H54 (cell line): ENCODE data around the gene DCTD.
"Not testable (repeated sequence)": the region's sequence is repeated elsewhere in the genome, so short reads cannot be mapped to it uniquely, and the experiment has no call there.

ENCODE experiments used
- DNase-seq: peaks from one replicate; pipeline ENCODE4 v3.0.0; 2011; ENCODE audit warnings: low spot score, mixed read lengths; ENCODE audit not compliant: insufficient read length
- FAIRE-seq: peaks from 3 replicates; lab custom pipeline; 2011; peaks lifted over from hg19 to GRCh38; lab: Jason Lieb, UNC
- POLR2A ChIP-seq: IDR thresholded peaks from 2 replicates; pipeline ENCODE4 v1.6.1; 2011; ENCODE audit warnings: low read depth, mild to moderate bottlenecking, low read length

DCTD gene

DNA sequence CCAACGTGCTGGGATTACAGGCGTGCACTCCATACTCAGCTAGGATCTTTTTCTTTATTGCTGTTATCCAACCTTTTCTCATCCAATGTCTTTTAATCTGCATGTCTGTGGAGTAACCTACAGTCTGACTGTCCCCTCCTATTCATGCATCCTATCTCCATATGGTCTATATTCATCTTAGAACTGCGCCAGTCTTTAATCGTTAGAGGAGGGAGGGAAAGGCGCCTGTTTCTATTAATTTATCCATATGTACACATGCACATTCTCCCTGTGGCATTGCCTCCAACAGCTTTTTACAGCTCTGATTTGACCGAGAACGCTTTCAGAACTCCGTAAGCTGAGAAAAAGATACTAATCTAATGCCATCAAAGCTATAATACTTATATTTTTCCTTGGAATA, 9.8 kb downstream of the DCTD start:
- no peak for TF ChIP-seq POLR2A
- DNase-seq (no peak), FAIRE-seq (no peak)

DNA sequence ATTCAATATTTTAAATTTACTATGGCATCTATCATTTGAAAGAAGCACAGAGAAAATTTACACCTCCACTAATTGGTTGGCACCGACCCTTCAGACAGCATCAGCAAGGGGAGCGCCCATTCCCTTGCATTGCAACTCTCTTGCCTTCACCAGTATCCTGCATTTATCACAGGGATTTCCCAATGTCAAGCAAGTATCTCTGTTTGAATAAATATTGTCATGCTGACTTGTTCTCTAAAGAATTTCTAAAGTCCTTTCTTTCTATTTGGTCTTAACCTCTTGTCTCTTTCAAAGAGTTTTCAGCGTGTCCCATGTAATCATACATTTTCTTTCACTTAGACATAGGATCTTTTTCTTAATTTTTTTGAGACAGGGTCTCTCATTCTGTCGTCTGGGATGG, 10.4 kb downstream of the DCTD start:
- no peak for DNase-seq
- no peak for FAIRE-seq
- TF ChIP-seq POLR2A = no peak

DNA sequence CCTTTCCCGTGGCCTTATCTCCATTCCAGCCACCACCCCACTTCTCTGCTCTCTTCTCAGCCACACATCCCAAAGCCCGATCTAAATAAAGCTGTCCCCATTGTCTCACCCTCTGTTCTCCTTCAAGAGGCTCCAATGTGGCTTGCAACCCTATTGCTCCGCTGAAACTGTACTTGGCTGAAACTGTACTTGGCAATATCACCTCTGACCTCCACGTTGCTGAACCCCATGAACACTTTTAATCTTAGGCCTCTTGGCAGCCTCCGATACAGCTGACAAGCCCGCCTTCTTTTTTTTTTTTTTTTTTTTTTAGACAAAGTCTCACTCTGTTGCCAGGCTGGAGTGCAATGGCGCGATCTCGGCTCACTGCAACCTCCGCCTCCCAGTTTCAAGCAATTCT, 12.1 kb downstream of the DCTD start:
- TF ChIP-seq POLR2A = no peak
- DNase-seq (no peak), FAIRE-seq (no peak)

DNA sequence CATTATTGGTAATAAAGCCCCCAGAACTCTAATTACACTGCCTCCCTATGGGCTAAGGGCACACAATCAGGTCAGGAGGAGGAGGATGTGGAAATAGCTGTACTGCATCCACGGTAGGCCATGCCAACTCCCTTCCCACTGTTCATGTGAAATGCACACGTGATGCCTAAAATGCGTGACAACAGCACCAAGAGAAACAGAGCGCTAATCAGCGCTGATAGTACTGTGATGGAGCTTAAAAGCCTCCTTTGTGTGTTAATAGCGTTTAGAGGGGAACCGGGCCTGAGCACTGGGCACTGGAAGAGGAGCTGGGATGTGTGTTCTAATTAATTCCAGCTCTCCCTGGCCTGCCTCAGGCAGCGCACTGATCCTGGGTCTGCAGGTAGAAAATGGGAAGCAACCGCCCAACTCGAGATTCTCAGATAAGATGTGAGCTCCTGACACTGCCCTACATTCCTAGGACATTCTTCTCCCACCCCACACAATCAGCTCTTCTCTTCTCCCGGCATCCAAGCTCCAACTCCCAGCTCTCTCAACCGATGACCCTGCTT, 12.9 kb downstream of the DCTD start:
- DNase-seq (no peak), FAIRE-seq (no peak)
- no peak for TF ChIP-seq POLR2A

DNA sequence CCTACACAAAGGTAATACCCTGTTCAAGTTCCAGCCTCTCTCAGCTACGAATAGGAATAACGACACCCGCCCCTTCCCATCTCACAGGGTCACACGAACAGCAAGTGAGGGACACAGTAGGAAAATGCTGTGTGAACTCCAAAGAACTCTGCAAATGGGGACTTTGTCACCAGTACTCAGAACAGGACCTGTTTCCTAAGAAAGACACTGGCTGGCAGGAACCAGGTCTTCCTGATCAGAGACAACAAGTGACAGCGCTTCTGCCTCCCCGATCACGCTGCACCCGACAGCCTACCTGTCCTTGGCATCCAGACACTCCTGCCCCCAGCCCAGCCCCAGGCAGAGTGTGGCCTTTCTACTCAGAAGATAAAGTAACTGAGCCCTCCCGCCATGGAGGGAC, 14.2 kb downstream of the DCTD start:
- TF ChIP-seq POLR2A = no peak
- DNase-seq (no peak), FAIRE-seq (no peak)

DNA sequence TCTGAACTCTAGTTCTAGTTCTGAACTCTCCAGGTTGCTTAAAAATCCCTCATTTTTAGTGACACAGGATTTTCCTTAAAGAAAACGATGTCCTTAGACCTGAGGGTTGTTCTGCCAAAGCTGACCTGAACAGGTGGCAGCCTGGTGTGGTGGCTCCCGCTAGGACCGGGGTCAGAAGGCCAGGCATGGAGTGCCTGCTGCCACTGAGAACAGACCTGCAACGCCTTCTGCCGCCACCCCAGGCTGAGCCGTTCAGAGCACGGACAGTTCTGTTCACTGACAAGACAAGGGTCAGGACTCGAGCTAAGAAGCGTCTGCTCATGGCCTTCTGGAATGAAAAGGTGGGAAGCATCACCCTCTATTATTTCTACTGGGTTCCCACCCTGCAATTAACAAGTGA, 15.8 kb downstream of the DCTD start:
- DNase-seq (no peak), FAIRE-seq (no peak)
- TF ChIP-seq POLR2A = no peak

DNA sequence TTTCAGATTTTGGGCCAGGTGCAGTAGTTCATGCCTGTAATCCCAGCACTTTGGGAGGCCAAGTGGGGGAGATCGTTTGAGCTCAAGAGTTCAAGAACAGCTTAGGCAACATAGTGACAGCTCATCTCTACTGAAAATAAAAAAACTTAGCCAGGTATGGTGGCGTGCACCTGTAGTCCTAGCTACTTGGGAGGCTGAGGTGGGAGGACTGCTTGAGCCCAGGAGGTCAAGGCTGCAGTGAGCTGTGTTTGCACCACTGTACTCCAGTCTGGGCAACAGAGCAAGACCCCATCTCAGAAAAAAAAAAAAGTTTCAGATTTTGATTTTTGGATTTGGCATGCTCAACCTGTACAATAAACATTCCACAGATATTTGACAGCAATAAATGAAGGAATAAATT, 17.2 kb downstream of the DCTD start:
- DNase-seq, FAIRE-seq: not testable (repeated sequence)

DNA sequence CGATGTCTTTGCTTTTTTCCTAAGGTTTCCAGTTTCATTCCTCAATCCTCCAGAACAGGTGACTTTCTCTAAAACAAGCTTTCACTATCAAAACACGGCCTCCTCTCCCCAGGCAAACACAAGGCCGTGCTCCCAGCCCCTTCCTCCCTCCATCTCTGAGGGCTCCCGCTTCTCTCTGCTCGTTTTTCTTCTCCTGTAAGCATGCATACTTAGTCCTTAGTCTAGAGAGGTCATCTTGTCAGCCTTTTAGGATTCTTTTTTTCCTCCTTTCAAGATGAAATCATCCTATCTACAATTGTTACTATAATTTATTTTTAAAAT, 18.7 kb downstream of the DCTD start:
- no peak for FAIRE-seq
- TF ChIP-seq POLR2A = no peak
- DNase-seq = no peak

DNA sequence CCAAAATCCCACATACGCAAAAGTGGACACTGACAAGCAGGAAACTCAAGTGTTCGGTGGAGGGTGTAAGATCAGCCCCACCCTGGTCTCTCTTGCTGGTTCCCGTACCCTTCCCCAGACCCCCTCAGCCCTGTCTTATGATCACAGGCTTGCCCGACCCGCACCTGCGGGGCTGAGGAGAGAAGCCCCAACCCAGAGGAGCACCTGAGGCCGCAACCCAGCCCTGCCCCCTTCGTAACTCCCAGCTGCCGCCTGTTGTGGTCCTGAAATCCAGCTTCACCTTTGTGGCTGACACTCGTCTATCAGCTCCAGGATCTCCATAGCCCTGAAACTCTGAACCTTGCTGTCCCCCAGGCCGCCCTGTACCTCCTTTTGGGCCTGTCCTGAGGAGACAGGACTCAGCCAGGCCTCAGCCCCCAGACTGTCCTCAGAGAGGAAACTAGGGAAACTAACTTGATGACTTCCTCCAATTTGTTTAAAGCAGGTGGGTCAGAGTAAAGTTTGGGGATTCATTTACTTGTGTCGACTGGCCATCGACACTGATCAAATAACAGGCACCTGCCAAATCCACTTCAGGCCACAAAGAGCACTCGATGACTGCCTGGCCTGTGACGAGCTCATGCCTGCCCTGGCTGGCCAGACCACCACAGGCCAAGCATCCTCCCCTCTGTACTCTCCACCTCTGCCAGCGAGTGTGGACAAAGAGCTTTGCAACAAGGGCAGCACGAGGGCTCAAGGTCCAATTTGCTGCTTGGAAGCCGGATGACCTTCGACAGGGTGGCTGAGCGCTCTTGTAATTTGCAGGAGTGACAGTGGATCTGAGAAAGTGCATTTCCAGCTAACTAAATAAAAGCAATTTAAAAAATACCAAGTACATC, 19.3 kb downstream of the DCTD start:
- DNase-seq (no peak), FAIRE-seq (no peak)
- no peak for TF ChIP-seq POLR2A

DNA sequence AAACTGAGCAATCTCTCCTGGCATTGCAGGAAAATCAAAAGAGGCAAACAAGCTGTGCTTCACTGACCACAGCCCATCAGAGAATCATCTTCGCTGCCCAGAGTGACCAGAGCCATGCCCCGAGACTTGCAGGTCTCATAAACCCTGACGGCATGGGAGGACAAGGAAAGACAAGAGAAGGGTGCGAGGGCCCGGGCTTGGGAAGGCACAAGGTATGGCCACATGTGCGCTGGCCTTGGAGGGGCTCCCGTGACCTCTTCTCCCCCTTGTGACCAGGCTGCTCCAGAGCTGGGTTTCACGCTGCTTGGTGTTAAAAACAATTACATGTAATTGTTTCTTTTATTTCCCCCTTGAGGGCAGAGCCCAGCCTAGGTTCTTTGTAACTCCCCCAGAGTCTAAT, 20.8 kb downstream of the DCTD start:
- no peak for FAIRE-seq
- no peak for TF ChIP-seq POLR2A

DNA sequence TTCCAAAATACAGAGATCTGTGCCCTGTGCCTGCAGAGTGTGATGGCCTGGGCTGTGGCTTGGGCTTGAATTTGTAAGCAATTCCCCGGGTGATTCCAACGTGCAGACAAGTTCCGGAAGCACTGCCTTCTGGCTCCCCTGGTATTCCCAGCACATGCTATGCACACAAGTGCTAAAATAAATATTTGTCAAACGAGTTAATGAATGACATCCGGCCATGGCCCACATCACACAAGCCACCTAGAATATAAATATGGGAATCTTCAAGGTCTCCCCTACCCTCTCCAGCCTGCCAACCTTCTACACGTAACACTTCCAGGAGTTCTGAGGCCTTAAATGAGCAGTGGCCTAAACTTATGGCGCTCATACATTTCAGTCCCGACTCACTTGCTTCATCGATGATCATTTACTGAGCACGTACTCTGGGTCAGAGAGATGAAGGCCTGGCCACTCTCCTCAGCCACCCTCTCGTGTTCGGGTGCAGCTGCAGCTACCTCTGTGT, 21.3 kb downstream of the DCTD start:
- FAIRE-seq (no peak), DNase-seq (no peak)
- no peak for TF ChIP-seq POLR2A

More for the DNA sequence above, 20.8 kb downstream of the DCTD start:
- DNase-seq = no peak

DNA sequence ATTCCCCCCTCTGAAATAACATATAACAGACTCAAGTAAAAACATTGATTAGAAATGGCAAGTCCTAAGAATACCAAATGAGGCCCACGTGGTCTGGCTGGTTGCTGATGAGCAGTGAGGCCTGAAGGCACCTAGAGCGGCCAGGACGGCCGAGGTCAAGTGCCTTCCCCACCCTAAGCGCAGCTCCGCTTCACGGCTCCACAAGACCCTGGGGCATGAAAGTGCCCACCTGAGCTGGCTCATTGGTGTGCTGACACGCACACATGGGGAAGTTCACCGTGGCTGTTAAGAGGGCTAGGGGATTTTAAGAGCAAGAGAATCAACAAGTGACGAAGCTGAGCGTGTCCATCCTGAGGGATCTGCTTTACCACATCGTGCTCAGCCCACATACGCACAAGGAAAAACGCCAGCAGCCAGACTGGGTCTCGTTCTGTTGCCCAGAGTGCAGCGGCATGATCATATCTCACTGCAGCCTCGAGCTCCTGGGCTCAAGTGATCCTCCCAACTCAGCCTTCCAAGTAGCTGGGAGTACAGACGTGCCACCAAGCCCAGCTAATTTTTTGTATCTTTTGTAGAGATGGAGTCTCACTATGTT, 22.4 kb downstream of the DCTD start:
- DNase-seq (no peak), FAIRE-seq (no peak)
- no peak for TF ChIP-seq POLR2A

DNA sequence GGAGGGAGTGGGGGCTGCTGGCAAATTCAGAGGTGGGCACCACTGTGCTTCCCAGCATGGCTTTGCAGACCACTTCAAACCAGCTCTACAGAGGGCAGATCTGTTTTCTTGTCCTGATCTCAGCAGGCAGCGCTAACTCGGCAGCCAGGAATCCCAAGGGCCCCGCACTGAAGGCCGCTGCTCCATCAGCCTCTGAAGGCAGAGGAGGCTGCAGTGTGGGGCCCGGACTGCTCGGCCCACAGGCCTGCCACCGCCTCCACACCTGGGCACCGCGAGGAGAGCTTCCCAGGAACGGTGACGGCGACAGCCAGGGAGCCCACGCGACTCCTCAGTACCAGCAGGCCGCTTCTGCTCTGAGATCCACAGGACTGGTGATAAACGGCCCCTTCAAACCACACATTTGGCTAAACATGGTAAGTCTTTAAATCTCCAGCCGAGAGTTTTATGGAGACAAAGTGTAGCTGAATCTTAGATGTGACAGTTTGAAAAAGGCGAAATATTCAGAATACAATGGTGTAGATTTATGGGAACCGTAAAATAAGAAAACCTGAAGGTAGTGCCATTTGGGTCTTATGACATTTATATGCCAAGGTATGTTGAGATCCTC, 23.6 kb downstream of the DCTD start:
- TF ChIP-seq POLR2A = no peak
- FAIRE-seq (no peak), DNase-seq (no peak)

DNA sequence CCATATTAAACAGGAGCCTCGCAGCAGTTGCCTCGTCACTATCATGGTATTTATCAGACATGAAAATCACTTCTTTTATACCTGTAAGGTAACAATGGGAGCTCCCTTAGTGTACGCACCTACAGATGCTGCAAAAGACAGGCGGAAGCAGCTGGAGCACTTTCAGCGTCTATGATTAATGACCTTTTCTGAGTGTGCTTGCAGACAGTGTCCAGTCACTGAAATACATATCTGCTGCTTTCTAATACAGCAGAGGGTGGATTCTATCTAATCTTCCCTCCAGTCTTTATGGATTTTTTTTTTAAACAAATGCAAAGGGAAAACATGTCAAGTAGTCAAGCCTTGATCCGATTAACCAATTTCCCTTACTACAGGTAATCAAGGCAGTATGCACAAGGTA, 24.1 kb downstream of the DCTD start:
- TF ChIP-seq POLR2A = no peak
- FAIRE-seq = no peak
- no peak for DNase-seq
